Pancreas (tissue), 10 donors: ENCODE results near the gene SYNE2. TPM values are rescaled to one million over a fixed set of nuclear protein-coding genes. Genes with fewer than 3 reads are reported as not detected.
A peak's percentile ranks its signal among the peaks of the same experiment; 100 is the strongest.
"Not testable (repeated sequence)": the region's sequence is repeated elsewhere in the genome, so short reads cannot be mapped to it uniquely, and the experiment has no call there.

Experiments used
- ATAC-seq, 4 donors: fragments of 200-7000 bp; cut with Tn5 transposase; one replicate each; pipeline versions ENCODE4 v1.8.0 to v1.9.1; 2020; ENCODE audit warnings: mild to moderate bottlenecking in 4 of 4, moderate library complexity in 4 of 4
- DNase-seq, 6 donors: peaks; one replicate each; pipeline ENCODE4 v3.0.0-alpha.2; 2020
- FAIRE-seq: peaks from 2 replicates; lab custom pipeline; 2012; peaks lifted over from hg19 to GRCh38; lab: Jason Lieb, UNC
- H3K27ac ChIP-seq, 4 donors: fragments of 200-600 bp; sonication (generic); 1 replicate in 3 of 4; 2 replicates in 1 of 4; pipeline versions ENCODE4 v1.5.0 to v1.8.0; 2020
- H3K27me3 ChIP-seq, 4 donors: fragments of 200-600 bp; one replicate each; pipeline ENCODE4 v1.8.0; 2021
- H3K36me3 ChIP-seq, 3 donors: fragments of 200-600 bp; sonication (generic) in 1 of 3; one replicate each; pipeline versions ENCODE4 v1.5.0 to v1.8.0; 2020 to 2021
- H3K4me1 ChIP-seq, 3 donors: fragments of 200-600 bp; one replicate each; pipeline ENCODE4 v1.8.0; 2021
- H3K4me3 ChIP-seq, 4 donors: fragments of 200-600 bp; sonication (generic) in 2 of 4; one replicate each; pipeline versions ENCODE4 v1.5.0 to v1.8.0; 2020 to 2021
- H3K9me3 ChIP-seq, 4 donors: fragments of 200-600 bp; one replicate each; pipeline ENCODE4 v1.8.0; 2021
- CTCF ChIP-seq, 4 donors: fragments of 200-600 bp; sonication (generic) in 3 of 4; IDR thresholded peaks; one replicate each; pipeline versions ENCODE4 v1.5.0 to v1.8.0; 2021; ENCODE audit warnings: antibody characterized with exemption in 4 of 4
- WGBS, 2 donors: extraction: QIAGEN DNeasy Blood & Tissue Kit; methylation state at CpG; one replicate each; pipeline ENCODE4 v1.1.7; 2013; 5-methylcytosine and 5-hydroxymethylcytosine counted together
- intact Hi-C, 3 donors: fragments of 100-400 bp; cut with DNase I; formaldehyde crosslinking; loops; one replicate each; pipeline versions ENCODE4 v1.11.1 to v1.14.2; 2022
- polyA plus RNA-seq, 2 donors: library from polyadenylated mRNA; stranded (reverse); fragments of 200-250 nt; gene quantifications; one replicate each; pipeline ENCODE4 v1.2.3, GENCODE V29; 2013
- total RNA-seq, 6 donors: library from RNA; stranded (reverse); fragmentation: NEBNext Ultra II Directional in 4 of 6; extraction: Animal tissue kit (Norgen Biotek cat#: 25700) in 4 of 6; gene quantifications; one replicate each; pipeline versions ENCODE4 v1.2.1 to v1.2.4, GENCODE V29; 2021 to 2023
- donor health status: healthy with polysubstance abuse.
- donor health status: DM: no; HTN: no; CAD: no; lungs with moderate emphysema.
- donor health status: DM: no; HTN: no; CAD: no.
- donor health status: control.
- donor health status: control.
- donor health status: Bipolar disorder and iron deficiency.
- donor health status: DM: yes; HTN: yes; CAD: no.
- donor health status: DM: no; HTN: no; CAD: no.
- donor health status: DM: no; HTN: no; CAD: no.
- donor health status: DM: yes; HTN: yes; CAD: no.

SYNE2 gene
- total and polyA plus RNA-seq, 8 donors: 45.2 to 103 (median 56.6) TPM

GRCh38 chr14:64117671-64118402 is 265.0 kb downstream of the SYNE2 start:
- Histone ChIP-seq H3K9me3 (no peaks in the 10 kb centered on the region), H3K4me1 (peaks cover 0 to 10% (median 0%) of the 10 kb centered on the region in 3 donors), H3K27me3 (no peaks in the 10 kb centered on the region), H3K4me3 (no peak overlapping the region), H3K36me3 (peaks cover 0 to 12% (median 7%) of the 10 kb centered on the region in 3 donors), H3K27ac (peak overlapping the region in 2 of 4 donors; percentile 17 to 69)
- no peak for TF ChIP-seq CTCF (IDR thresholded peaks at IDR 0.05)
- intact Hi-C loops: no loop called here
- DNase-seq (peak; percentile 60 to 77 (median 68)), ATAC-seq (peak; percentile 71 to 86 (median 82)), FAIRE-seq (no peak)
- WGBS, 2 donors: 45 to 48% methylated on average over 11 of the region's 11 CpGs

DNA sequence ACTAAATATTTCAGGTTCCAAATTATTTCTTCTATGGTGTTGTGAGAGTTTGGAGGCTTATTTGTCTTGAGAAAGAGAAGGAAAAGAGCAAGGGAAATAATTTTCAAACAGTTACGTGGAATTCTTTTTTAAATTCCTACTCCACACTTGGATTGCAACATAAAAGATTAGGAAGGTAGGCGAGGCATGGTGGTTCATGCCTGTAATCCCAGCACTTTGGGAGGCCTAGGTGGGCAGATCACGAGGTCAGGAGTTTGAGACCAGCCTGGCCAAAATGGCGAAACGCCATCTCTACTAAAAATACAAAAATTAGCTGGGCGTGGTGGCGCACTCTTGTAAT is 265.6 kb downstream of the SYNE2 start:
- DNase-seq, H3K27me3 ChIP-seq, FAIRE-seq, intact Hi-C loops, ATAC-seq, H3K9me3 ChIP-seq, H3K4me1 ChIP-seq, H3K4me3 ChIP-seq: not testable (repeated sequence)
- Histone ChIP-seq H3K36me3 (peaks cover 0 to 17% (median 7%) of the 10 kb centered on the region in 3 donors), H3K27ac (peak overlapping the region in 2 of 4 donors; percentile 17 to 69)
- WGBS, 2 donors: 76 to 79% methylated on average over 7 of the region's 7 CpGs

DNA sequence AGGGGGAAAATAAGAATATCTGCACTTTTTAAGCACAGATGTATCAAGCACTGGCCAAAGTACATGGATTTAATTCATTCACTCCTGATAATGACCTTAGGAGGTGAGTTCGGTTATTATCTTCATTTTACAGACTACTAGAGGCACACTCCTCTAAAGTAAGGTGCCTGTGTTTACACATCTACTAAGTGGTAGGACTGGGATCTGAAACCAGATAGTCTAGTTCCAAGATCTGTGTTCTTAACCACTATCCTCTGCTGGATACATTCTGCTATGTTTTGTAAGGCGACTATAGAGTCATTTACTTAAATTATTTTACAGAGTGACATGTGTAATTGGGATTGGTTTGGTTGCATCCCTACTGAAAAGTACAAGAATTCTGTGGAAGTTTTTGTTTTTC is 266.1 kb downstream of the SYNE2 start:
- H3K4me3 ChIP-seq: no peak overlapping the region
- WGBS, 2 donors: 59 to 68% methylated on average over 2 of the region's 2 CpGs
- DNase-seq (no peak), ATAC-seq (peak in 2 of 4 donors; percentile 10 to 11), FAIRE-seq (no peak)
- no peak for TF ChIP-seq CTCF (IDR thresholded peaks at IDR 0.05)
- H3K36me3 ChIP-seq: peaks cover 0 to 22% (median 7%) of the 10 kb centered on the region in 3 donors
- intact Hi-C loops: no loop called here
- peaks cover 0 to 10% (median 0%) of the 10 kb centered on the region in 3 donors for H3K4me1 ChIP-seq
- no peaks in the 10 kb centered on the region for H3K9me3 ChIP-seq
- no peaks in the 10 kb centered on the region for H3K27me3 ChIP-seq
- H3K27ac ChIP-seq: peak overlapping the region in 1 of 4 donors; percentile 69

DNA sequence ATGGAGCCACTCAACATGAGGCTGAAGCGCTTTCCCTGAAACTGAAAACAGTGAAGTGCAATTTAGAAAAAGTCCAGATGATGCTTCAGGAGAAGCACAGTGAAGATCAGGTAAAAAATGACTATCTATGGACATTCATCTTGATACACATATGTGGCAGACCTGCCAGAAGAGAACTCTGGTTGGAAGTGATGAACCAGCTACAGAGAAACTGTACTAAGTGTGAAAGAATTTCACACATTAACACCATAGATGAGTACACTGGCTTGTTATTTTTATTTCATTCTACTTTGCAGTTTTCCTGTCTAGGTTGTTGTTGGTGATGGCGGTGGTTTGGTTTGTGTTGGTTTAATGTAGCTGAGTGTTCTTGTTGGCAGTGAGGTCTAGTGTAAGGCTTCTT is 266.7 kb downstream of the SYNE2 start:
- H3K4me3 ChIP-seq: no peak overlapping the region
- ATAC-seq: no peak
- H3K4me1 ChIP-seq: peaks cover 0 to 10% (median 0%) of the 10 kb centered on the region in 3 donors
- no peak for DNase-seq
- no peak overlapping the region for H3K27ac ChIP-seq
- intact Hi-C loops: no loop called here
- H3K9me3 ChIP-seq: no peaks in the 10 kb centered on the region
- 95 to 98% methylated on average over 2 of the region's 2 CpGs for WGBS, 2 donors
- TF ChIP-seq CTCF (IDR thresholded peaks at IDR 0.05): no peak
- H3K36me3 ChIP-seq: peaks cover 0 to 27% (median 7%) of the 10 kb centered on the region in 3 donors
- no peaks in the 10 kb centered on the region for H3K27me3 ChIP-seq
- no peak for FAIRE-seq

GRCh38 chr14:64119980-64120379 is 267.2 kb downstream of the SYNE2 start:
- FAIRE-seq (no peak), ATAC-seq (no peak)
- TF ChIP-seq CTCF (IDR thresholded peaks at IDR 0.05): no peak

More at GRCh38 chr14:64119980-64120379, 267.2 kb downstream of the SYNE2 start:
- intact Hi-C loops: loop anchor here in 1 of 3 donors (10.0 kb wide), 1 partner anchor 175 kb away; the partner anchor contains the start of gene ESR2
- Histone ChIP-seq H3K27me3 (no peaks in the 10 kb centered on the region), H3K9me3 (no peaks in the 10 kb centered on the region), H3K4me1 (peaks cover 0 to 10% (median 0%) of the 10 kb centered on the region in 3 donors), H3K27ac (no peak overlapping the region), H3K36me3 (peaks cover 0 to 32% (median 7%) of the 10 kb centered on the region in 3 donors), H3K4me3 (no peak overlapping the region)
- no peak for DNase-seq
